Measurements from ENCODE around the gene RAB40C.

DNA sequence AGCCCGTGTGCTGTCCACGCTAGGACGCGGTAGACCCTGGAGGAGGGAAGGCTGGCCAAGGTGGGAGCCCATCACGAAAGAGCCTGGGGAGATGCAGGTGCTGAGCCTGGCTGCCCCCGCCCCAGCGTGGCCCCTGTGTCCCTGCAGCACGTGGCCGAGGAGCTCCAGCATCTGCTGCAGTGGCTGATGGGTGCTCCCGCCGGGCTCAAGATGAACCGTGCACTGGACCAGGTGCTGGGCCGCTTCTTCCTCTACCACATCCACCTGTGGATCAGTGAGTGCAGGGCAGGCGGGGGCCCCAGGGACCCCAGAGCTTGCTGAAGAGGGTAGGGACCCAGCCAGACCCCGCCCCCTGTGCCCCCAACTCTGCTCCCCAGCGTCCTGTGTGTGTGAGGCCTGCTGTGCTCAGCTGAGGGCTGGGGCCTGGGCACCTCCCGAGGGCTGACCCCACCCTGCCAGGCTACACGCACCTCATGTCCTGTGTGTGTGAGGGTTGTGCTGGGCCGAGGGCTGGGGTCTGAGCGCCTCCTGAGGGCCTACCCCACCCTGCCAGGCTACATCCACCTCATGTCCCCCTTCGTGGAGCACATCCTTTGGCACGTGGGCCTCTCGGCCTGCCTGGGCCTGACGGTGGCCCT is 11.5 kb upstream of the RAB40C start:
- no peak for TF ChIP-seq POLR2A (IDR thresholded peaks at IDR 0.05)
- no peak for TF ChIP-seq CTCF (IDR thresholded peaks at IDR 0.05)

Data from lower leg skin (tissue), 3 donors.